CD4-positive, alpha-beta T cell treated with Interleukin-17A for 4 hours (primary cell): ENCODE data around the gene DENND1A.

Source experiments
- DNase-seq: peaks from one replicate; pipeline ENCODE4 v3.0.0-alpha.2; 2020; ENCODE audit warnings: mixed read lengths

The DENND1A gene

GRCh38 chr9:123376218-123377071 is 553.5 kb downstream of the DENND1A start:
- no peak for DNase-seq

GRCh38 chr9:123375469-123376132 is 554.3 kb downstream of the DENND1A start:
- DNase-seq: no peak

- DNase-seq: no peak
These were observed 556.0 kb downstream of the DENND1A start for GRCh38 chr9:123373946-123374345.

GRCh38 chr9:123373447-123373923 is 556.4 kb downstream of the DENND1A start:
- DNase-seq: no peak

GRCh38 chr9:123372766-123373446 is 557.0 kb downstream of the DENND1A start:
- DNase-seq: no peak

GRCh38 chr9:123371805-123372590 is 557.9 kb downstream of the DENND1A start:
- DNase-seq: no peak

GRCh38 chr9:123371228-123371584 is 558.7 kb downstream of the DENND1A start:
- DNase-seq: no peak

- DNase-seq: no peak
These were observed 559.2 kb downstream of the DENND1A start for GRCh38 chr9:123370526-123371227.

- DNase-seq: no peak
These were observed 559.8 kb downstream of the DENND1A start for GRCh38 chr9:123370108-123370507.

GRCh38 chr9:123369296-123369695 is 560.6 kb downstream of the DENND1A start:
- no peak for DNase-seq

GRCh38 chr9:123368536-123369153 is 561.3 kb downstream of the DENND1A start:
- DNase-seq: no peak

- DNase-seq: no peak
These were observed 561.9 kb downstream of the DENND1A start for GRCh38 chr9:123368023-123368422.

- DNase-seq: no peak
These were observed 563.9 kb downstream of the DENND1A start for GRCh38 chr9:123365881-123366528.

- DNase-seq: no peak
These were observed 564.5 kb downstream of the DENND1A start for GRCh38 chr9:123365287-123365880.

- DNase-seq: no peak
These were observed 565.6 kb downstream of the DENND1A start for GRCh38 chr9:123364241-123364824.

- DNase-seq: no peak
These were observed 567.1 kb downstream of the DENND1A start for GRCh38 chr9:123362856-123363255.

- no peak for DNase-seq
These were observed 568.0 kb downstream of the DENND1A start for GRCh38 chr9:123361731-123362510.

- DNase-seq: no peak
These were observed 568.7 kb downstream of the DENND1A start for GRCh38 chr9:123361086-123361730.
